Right renal cortex interstitium (tissue), 3 donors: Measurements from ENCODE around the gene USE1. TPM values are rescaled to one million over a fixed set of nuclear protein-coding genes. Genes with fewer than 3 reads are reported as not detected.

Experiments used
- DNase-seq, 3 donors: peaks; one replicate each; pipeline ENCODE4 v3.0.0-alpha.2; 2013; ENCODE audit warnings: low read depth in 3 of 3, low spot score in 2 of 3
- polyA plus RNA-seq, 3 donors: library from polyadenylated mRNA; unstranded; fragments of 120-200 nt; gene quantifications; one replicate each; pipeline ENCODE4 v1.2.1, GENCODE V29; 2013; ENCODE audit not compliant: insufficient read length in 3 of 3

USE1 gene
- polyA plus RNA-seq, 3 donors = 21.6 to 24.2 (median 22.2) TPM

GRCh38 chr19:17235300-17235970 is 20.3 kb downstream of the USE1 start:
- DNase-seq = no peak

- DNase-seq = no peak
These were observed 21.0 kb downstream of the USE1 start for GRCh38 chr19:17235971-17236777.

GRCh38 chr19:17236811-17237543 is 21.8 kb downstream of the USE1 start:
- DNase-seq = no peak

GRCh38 chr19:17237747-17238706 is 22.9 kb downstream of the USE1 start:
- no peak for DNase-seq

- DNase-seq = no peak
These were observed 25.1 kb downstream of the USE1 start for GRCh38 chr19:17240062-17240752.

- DNase-seq = no peak
These were observed 25.8 kb downstream of the USE1 start for GRCh38 chr19:17240826-17241399.

GRCh38 chr19:17242431-17243208 is 27.5 kb downstream of the USE1 start:
- DNase-seq = no peak

- no peak for DNase-seq
These were observed 28.2 kb downstream of the USE1 start for GRCh38 chr19:17243211-17243829.

- no peak for DNase-seq
These were observed 28.9 kb downstream of the USE1 start for GRCh38 chr19:17243830-17244617.

GRCh38 chr19:17244618-17245534 is 29.7 kb downstream of the USE1 start:
- no peak for DNase-seq

GRCh38 chr19:17245535-17245984 is 30.4 kb downstream of the USE1 start, which contains the start of gene NR2F6:
Gene NR2F6, minus strand, starts transcription at chr19:17245919. Its CDS starts 699 bp downstream, at chr19:17245220.
- no peak for DNase-seq

- no peak for DNase-seq
These were observed 31.7 kb downstream of the USE1 start for GRCh38 chr19:17246681-17247425.

GRCh38 chr19:17248011-17248776 is 33.0 kb downstream of the USE1 start:
- no peak for DNase-seq

GRCh38 chr19:17249887-17250548 is 34.9 kb downstream of the USE1 start:
- DNase-seq = no peak
